Thoracic aorta (tissue), 2 donors: ENCODE measurements around the gene TTC3. TPM values are rescaled to one million over a fixed set of nuclear protein-coding genes. Genes with fewer than 3 reads are reported as not detected.
"Not testable (repeated sequence)": the region's sequence is repeated elsewhere in the genome, so short reads cannot be mapped to it uniquely, and the experiment has no call there.

ENCODE experiments used
- ATAC-seq: fragments of 150-250 bp; one replicate; pipeline ENCODE4 v1.8.0; 2017; ENCODE audit warnings: low read depth; ENCODE audit not compliant: insufficient number of reproducible peaks, low FRiP score
- DNase-seq: peaks from one replicate; pipeline ENCODE4 v3.0.0-alpha.2; 2020; ENCODE audit warnings: low spot score
- H3K27ac ChIP-seq, 2 donors: fragments of 200-600 bp; sonication (generic); 1 replicate in 1 of 2; 2 replicates in 1 of 2; pipeline ENCODE4 v1.5.1; 2016; ENCODE audit warnings: mild to moderate bottlenecking in 2 of 2, moderate library complexity in 2 of 2
- H3K27me3 ChIP-seq: fragments of 200-600 bp; sonication (generic); replicated peaks from 2 replicates; pipeline ENCODE4 v1.6.0; 2016; ENCODE audit warnings: mild to moderate bottlenecking; ENCODE audit not compliant: insufficient read depth
- H3K36me3 ChIP-seq: fragments of 200-600 bp; sonication (generic); one replicate; pipeline ENCODE4 v1.5.1; 2016
- H3K4me1 ChIP-seq, 2 donors: fragments of 200-600 bp; sonication (generic); 1 replicate in 1 of 2; 2 replicates in 1 of 2; pipeline versions ENCODE4 v1.5.1 to v1.6.0; 2016; ENCODE audit warnings: low read depth in 2 of 2, mild to moderate bottlenecking in 1 of 2; ENCODE audit not compliant: control insufficient read depth in 1 of 2
- H3K4me3 ChIP-seq: fragments of 200-600 bp; sonication (generic); 2 replicates; pipeline ENCODE4 v1.5.1; 2016; ENCODE audit warnings: mild to moderate bottlenecking
- H3K9me3 ChIP-seq: fragments of 200-600 bp; sonication (generic); 2 replicates; pipeline ENCODE4 v1.5.1; 2016
- total RNA-seq, 2 donors: library from RNA; depleted of rRNA; stranded (reverse); fragments of >200 nt; gene quantifications; one replicate each; pipeline versions ENCODE4 v1.1.0 to v1.2.3, GENCODE V29; 2016
- TF ChIP-seq, protein P1 (sequence below): fragments of 200-600 bp; sonication (generic); IDR thresholded peaks from one replicate; pipeline ENCODE4 v1.5.1; 2019; ENCODE audit warnings: antibody characterized with exemption

The TTC3 gene
- total RNA-seq, 2 donors from 2014 or later = 85.2 to 115 TPM

DNA sequence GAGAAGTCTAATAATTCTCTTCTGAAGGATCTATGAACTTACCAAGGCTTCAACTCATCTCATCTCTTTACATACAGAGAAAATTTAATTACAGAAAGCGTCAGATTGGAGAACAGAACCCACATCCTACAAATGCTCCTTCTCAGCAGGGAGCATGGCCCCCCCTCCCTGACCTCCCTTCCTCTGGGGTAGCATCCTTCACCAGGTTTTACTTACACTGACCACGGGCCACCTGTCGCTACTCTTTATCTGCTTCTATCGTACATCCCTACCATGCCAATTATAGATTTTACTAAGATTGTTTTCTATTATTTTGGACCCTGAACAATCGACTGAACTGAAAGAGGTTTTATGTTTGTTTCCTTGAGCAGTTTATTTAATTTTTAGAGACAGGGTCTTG is 40.8 kb upstream of the TTC3 start:
- no peak for DNase-seq
- Histone ChIP-seq H3K36me3 (no peaks in the 10 kb centered on the region), H3K4me3 (no peak overlapping the region), H3K9me3 (no peaks in the 10 kb centered on the region), H3K27ac (no peak overlapping the region), H3K27me3 (no peaks in the 10 kb centered on the region), H3K4me1 (no peaks in the 10 kb centered on the region)
- no peak for ATAC-seq
- TF ChIP-seq, protein P1, sequence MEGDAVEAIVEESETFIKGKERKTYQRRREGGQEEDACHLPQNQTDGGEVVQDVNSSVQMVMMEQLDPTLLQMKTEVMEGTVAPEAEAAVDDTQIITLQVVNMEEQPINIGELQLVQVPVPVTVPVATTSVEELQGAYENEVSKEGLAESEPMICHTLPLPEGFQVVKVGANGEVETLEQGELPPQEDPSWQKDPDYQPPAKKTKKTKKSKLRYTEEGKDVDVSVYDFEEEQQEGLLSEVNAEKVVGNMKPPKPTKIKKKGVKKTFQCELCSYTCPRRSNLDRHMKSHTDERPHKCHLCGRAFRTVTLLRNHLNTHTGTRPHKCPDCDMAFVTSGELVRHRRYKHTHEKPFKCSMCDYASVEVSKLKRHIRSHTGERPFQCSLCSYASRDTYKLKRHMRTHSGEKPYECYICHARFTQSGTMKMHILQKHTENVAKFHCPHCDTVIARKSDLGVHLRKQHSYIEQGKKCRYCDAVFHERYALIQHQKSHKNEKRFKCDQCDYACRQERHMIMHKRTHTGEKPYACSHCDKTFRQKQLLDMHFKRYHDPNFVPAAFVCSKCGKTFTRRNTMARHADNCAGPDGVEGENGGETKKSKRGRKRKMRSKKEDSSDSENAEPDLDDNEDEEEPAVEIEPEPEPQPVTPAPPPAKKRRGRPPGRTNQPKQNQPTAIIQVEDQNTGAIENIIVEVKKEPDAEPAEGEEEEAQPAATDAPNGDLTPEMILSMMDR = no peak

DNA sequence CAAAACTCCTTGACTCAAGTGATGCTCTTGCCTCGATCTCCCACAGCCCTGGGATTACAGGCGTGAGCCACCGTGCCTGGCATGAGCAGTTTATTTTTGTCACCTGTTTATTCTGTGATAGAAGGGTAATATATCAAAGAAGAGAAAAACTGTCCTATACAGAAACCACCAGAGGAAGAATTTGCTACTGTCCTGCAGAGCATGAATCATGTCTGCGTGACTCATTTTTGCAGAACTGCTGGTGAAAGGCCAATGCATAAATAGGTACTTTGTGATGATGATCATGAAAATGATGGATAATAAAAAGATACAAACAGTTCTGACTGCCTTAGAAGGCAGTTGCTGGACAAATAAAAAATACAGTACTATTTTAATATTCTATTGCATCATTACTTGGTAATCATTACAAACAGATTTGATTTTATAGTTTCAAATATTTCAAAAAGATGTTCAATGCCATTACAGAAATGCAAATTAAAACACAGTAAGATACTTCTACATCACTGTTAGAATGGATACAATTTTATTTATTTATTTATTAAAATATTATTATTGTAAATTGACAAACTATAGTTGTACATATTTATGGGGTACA is 40.1 kb upstream of the TTC3 start:
- H3K36me3 ChIP-seq = no peaks in the 10 kb centered on the region
- H3K4me1 ChIP-seq = no peaks in the 10 kb centered on the region
- H3K27me3 ChIP-seq = no peaks in the 10 kb centered on the region
- DNase-seq (no peak), ATAC-seq (no peak)
- TF ChIP-seq, protein P1 = no peak
- no peak overlapping the region for H3K27ac ChIP-seq
- no peak overlapping the region for H3K4me3 ChIP-seq
- H3K9me3 ChIP-seq = no peaks in the 10 kb centered on the region

DNA sequence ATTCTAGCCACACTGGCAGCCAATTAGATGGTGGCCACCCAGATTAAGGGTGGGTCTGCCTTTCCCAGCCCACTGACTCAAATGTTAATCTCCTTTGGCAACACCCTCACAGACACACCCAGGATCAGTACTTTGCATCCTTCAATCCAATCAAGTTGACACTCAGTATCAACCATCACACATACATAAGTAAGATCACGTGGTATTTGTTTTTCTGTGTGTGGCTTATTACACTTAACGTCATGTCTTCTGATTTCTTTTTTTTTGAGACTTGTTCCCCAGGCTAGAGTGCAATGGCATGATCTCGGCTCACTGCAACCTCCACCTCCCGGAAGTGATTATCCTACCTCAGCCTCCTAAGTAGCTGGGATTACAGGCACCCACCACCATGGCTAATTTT is 38.7 kb upstream of the TTC3 start:
- not testable (repeated sequence) for H3K9me3 ChIP-seq, H3K36me3 ChIP-seq, H3K4me1 ChIP-seq, ATAC-seq, H3K27me3 ChIP-seq, H3K27ac ChIP-seq, DNase-seq, H3K4me3 ChIP-seq

DNA sequence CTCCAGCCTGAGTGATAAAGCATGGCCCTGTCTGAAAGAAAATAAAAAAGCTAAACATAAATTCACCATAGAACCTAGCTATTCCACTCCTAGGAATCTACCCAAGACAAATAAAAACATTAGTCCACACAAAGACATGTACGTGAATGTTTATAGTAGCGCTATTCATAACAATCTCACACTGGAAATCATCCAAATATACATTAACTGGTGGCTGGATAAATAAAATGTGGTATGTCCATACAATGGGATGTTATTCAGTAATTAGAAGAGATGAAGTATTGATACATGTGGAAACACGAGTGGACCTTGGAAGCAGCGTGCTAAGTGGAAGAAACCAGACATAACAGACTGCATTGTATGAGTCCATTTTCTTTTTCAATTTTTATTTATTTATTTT is 36.9 kb upstream of the TTC3 start:
- Histone ChIP-seq H3K4me1 (no peaks in the 10 kb centered on the region), H3K27ac (no peak overlapping the region), H3K9me3 (no peaks in the 10 kb centered on the region), H3K4me3 (no peak overlapping the region), H3K36me3 (no peaks in the 10 kb centered on the region), H3K27me3 (no peaks in the 10 kb centered on the region)
- DNase-seq (no peak), ATAC-seq (no peak)
- TF ChIP-seq, protein P1 = no peak

DNA sequence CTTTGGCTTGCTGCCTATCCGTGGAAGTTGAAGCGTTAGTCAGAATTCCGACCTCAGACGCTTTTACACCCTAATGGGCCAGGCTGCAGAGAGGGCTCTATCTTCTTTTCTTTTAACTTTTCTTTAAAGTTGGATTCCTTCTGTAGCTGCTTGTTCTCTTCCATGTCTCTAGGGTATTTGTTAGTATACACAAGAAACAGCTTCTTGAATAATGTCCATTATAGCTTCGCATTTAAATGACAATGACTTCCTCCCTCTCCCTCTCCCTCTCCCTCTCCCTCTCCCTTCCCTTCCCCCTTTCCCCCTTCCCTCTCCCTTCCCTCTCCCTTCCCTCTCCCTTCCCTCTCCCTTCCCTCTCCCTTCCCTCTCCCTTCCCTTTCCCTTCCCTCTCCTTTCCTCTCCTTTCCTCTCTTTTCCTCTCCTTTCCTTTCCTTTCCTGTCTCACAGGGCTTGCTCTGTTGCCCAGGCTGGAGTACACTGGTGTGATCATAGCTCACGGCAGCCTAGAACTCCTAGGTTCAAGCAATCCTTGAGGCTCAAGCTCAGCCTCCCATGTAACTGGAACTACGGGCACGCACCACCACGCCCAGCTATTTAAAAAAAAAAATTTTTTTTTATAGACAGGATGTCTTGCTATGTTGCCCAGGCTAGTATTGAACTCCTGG is 33.5 kb upstream of the TTC3 start:
- no peaks in the 10 kb centered on the region for H3K36me3 ChIP-seq

More for the DNA sequence above, 33.5 kb upstream of the TTC3 start:
- no peak overlapping the region for H3K27ac ChIP-seq
- ATAC-seq (no peak), DNase-seq (no peak)
- no peaks in the 10 kb centered on the region for H3K27me3 ChIP-seq
- H3K4me3 ChIP-seq = no peak overlapping the region
- H3K9me3 ChIP-seq = no peaks in the 10 kb centered on the region
- H3K4me1 ChIP-seq = no peaks in the 10 kb centered on the region
- TF ChIP-seq, protein P1 = no peak
